ENCODE results near the gene IL11. TPM values are rescaled to one million over a fixed set of nuclear protein-coding genes. Genes with fewer than 3 reads are reported as not detected.
"Not testable (repeated sequence)": the region's sequence is repeated elsewhere in the genome, so short reads cannot be mapped to it uniquely, and the experiment has no call there.

IL11 gene
- total RNA-seq, 1 experiment from 2014 or later = 1.8 TPM

GRCh38 chr19:55407800-55408532 is 37.7 kb upstream of the IL11 start (continued):
- TF ChIP-seq STAT6 (CRISPR knock-in tag; conservative IDR thresholded peaks at IDR 0.05; ENCODE audit: low read depth) (no peak), MXD4 (CRISPR knock-in tag; IDR thresholded peaks at IDR 0.05; ENCODE audit: borderline replicate concordance) (no peak), MYBL2 (CRISPR knock-in tag; IDR thresholded peaks at IDR 0.05) (peak; percentile 100), ZNF281 (CRISPR knock-in tag; IDR thresholded peaks at IDR 0.05) (peak; percentile 77; the same call in 1 of the 2 replicates), ZSCAN18 (CRISPR knock-in tag; IDR thresholded peaks at IDR 0.05) (no peak), ZNF232 (CRISPR knock-in tag; IDR thresholded peaks at IDR 0.05) (no peak; the same call in 1 of the 2 replicates), NR2C2 (CRISPR knock-in tag; IDR thresholded peaks at IDR 0.05) (peak; percentile 62; the same call in 1 of the 2 replicates), RORB (CRISPR knock-in tag; IDR thresholded peaks at IDR 0.05) (no peak), NFATC4 (CRISPR knock-in tag; IDR thresholded peaks at IDR 0.05) (0 out of 2 replicates have a peak, but pooled peaks have one; percentile 76), NR3C1 (CRISPR knock-in tag; conservative IDR thresholded peaks at IDR 0.05; ENCODE audit: low read depth) (0 out of 2 replicates have a peak, but pooled peaks have one; percentile 1), HMGA2 (CRISPR knock-in tag; IDR thresholded peaks at IDR 0.05) (no peak), TCF7 (CRISPR knock-in tag; IDR thresholded peaks at IDR 0.05; ENCODE audit: low read depth) (no peak; the same call in 1 of the 2 replicates)

GRCh38 chr19:55407550-55407799 is 37.2 kb upstream of the IL11 start, which contains the start of gene UBE2S:
Gene UBE2S, minus strand, starts transcription at chr19:55407788. Its CDS starts 199 bp downstream, at chr19:55407589.
- POLR2A ChIA-PET = interaction anchor here (0.6 to 2.3 kb wide), 12 partner anchors 15 to 251 kb away, joined by 3 to 8 read pairs (median 4); partner anchors contain the start of genes FIZ1, KMT5C and TMEM238
- H3K9me3 Mint-ChIP-seq = peaks cover 22% of the 10 kb centered on the region

More at GRCh38 chr19:55407550-55407799, 37.2 kb upstream of the IL11 start, which contains the start of gene UBE2S:
- Mint-ChIP-seq H3K4me3 (peak within 1 kb of the TSS; percentile 88), H3K27me3 (ENCODE audit: low read depth) (peaks cover 36% of the 10 kb centered on the region), H3K4me1 (peaks cover 31% of the 10 kb centered on the region), H3K27ac (peak within 1 kb of the TSS; percentile 92), H3K36me3 (peaks cover 50% of the 10 kb centered on the region)
- TF ChIP-seq STAT6 (CRISPR knock-in tag; conservative IDR thresholded peaks at IDR 0.05; ENCODE audit: low read depth) (0 out of 2 replicates have a peak, but pooled peaks have one; percentile 83), ZMAT4 (CRISPR knock-in tag; IDR thresholded peaks at IDR 0.05) (peak; percentile 47; the same call in 1 of the 2 replicates), NR3C1 (CRISPR knock-in tag; conservative IDR thresholded peaks at IDR 0.05; ENCODE audit: low read depth) (0 out of 2 replicates have a peak, but pooled peaks have one; percentile 74), ZNF671 (CRISPR knock-in tag; IDR thresholded peaks at IDR 0.05) (0 out of 2 replicates have a peak, but pooled peaks have one; percentile 43), ZNF232 (CRISPR knock-in tag; IDR thresholded peaks at IDR 0.05) (0 out of 2 replicates have a peak, but pooled peaks have one; percentile 85), EMX1 (CRISPR knock-in tag; IDR thresholded peaks at IDR 0.05) (peak; percentile 84; the same call in 1 of the 2 replicates), SMAD3 (CRISPR knock-in tag; IDR thresholded peaks at IDR 0.05; ENCODE audit: borderline replicate concordance) (0 out of 2 replicates have a peak, but pooled peaks have one; percentile 44), RORB (CRISPR knock-in tag; IDR thresholded peaks at IDR 0.05) (peak; percentile 89; the same call in 1 of the 2 replicates), JUN (CRISPR knock-in tag; IDR thresholded peaks at IDR 0.05) (peak; percentile 10; the same call in 1 of the 2 replicates), ZNF416 (CRISPR knock-in tag; IDR thresholded peaks at IDR 0.05) (peak; percentile 92)
- CTCF ChIA-PET = interaction anchor here (1.0 to 2.5 kb wide), 3 partner anchors 11 to 247 kb away, joined by 3 to 11 read pairs (median 3); no protein-coding TSS in a partner anchor
- not testable (repeated sequence) for DNase-seq (ENCODE audit: low spot score); ATAC-seq

Data from WTC11 (cell line).